NCI-H526 (cell line): ENCODE data around the gene FGGY.
"Not testable (repeated sequence)": the region's sequence is repeated elsewhere in the genome, so short reads cannot be mapped to it uniquely, and the experiment has no call there.

Experiments used
- DNase-seq, 2 experiments: peaks; one replicate each; lab custom pipeline; 2025; lab: John Stamatoyannopoulos, UW

FGGY gene

GRCh38 chr1:59580257-59580656, 283.4 kb downstream of the FGGY start:
- no peak for DNase-seq

GRCh38 chr1:59592410-59592809, 295.5 kb downstream of the FGGY start:
- DNase-seq, result not testable (repeated sequence)

GRCh38 chr1:59592924-59593323, 296.0 kb downstream of the FGGY start:
- DNase-seq, result no peak

DNA sequence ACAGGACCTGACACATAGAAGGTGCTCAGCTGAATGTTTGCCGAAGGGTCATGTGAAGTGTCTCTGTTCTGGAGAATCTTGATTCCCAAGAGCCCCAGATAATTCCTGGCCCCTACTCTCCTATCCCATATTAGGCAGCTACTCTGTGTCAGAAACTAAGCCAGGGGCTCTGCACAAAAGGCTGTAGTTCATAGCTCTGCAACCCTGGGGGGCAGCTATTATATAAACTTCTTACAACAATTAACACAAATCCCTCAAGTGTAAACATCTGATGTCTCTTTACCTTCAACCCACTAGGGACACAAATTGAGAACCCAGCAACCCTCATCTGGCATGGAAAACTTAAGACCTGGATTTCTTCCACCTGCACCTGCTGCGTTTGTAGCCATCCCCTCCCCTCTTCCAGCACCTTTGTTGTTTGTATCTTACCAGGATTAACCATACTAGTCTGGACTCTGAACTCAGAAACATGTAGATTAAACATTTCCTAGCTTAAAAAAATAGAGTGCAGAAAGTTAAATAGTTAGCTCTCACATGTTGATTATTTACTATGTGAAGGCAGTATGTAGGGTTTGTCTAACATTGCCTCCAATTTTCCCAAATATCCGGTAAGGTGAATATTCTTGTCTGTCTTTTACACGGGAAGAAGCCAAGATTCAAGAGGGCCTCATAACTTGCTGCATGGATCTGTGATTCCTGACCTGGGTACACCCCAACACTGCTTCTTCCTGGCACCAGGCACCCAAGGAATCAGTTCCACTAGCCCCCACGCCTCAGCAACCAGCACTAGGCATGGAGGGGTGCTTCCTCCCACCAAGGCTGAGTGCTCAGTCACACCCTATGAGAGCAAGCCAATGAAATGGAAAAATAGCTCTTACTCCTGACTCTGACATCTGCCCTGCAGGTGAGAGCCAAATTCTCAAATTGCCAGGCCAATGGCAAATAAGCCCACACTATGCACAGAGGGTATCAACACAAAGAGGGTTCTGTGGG, 297.2 kb downstream of the FGGY start:
- no peak for DNase-seq

- no peak for DNase-seq
These were observed 298.9 kb downstream of the FGGY start for GRCh38 chr1:59595774-59596173.

DNA sequence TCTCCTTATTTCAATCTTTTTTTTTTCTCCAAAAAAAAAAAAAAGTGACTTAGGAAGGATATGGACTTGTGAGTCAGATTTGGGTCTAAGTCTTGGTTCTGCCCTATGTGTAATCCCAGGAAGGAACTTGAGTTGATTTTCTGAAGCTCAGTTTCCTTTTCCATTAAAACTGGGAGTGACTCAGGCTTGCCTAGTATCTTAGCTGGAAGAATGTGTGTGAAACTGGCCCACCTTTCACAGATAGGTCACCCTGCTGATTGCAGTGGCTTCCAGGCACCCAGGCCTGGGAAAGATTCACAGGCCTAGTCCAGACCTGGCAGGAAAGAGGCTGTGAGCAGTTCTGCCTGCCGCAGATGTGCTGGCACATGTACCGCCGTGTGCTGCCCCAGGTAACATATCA, 299.5 kb downstream of the FGGY start:
- no peak for DNase-seq

DNA sequence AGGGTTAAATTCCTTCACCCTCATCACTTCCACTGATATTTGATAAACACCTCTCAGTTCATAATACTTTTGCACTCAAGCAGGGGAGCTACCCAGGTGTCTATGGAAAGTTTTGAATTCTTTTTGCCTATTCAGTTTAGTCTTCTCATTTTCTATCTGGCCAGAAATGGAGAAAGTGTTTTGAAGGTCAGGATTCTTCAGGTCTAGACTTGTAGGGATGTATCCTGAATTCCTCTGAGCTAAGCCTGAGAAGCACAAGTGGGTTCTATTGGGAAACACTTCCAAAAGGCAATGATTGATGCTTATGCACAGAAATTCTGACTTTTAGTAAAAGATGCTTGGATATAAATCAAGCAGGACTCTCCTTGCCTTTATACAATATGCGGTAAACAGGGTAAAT, 300.1 kb downstream of the FGGY start:
- DNase-seq, result no peak

GRCh38 chr1:59597420-59598119, 300.7 kb downstream of the FGGY start:
- DNase-seq, result no peak

GRCh38 chr1:59598120-59598440, 301.2 kb downstream of the FGGY start:
- no peak for DNase-seq

- DNase-seq, result no peak
These were observed 304.1 kb downstream of the FGGY start for GRCh38 chr1:59601041-59601441.

DNA sequence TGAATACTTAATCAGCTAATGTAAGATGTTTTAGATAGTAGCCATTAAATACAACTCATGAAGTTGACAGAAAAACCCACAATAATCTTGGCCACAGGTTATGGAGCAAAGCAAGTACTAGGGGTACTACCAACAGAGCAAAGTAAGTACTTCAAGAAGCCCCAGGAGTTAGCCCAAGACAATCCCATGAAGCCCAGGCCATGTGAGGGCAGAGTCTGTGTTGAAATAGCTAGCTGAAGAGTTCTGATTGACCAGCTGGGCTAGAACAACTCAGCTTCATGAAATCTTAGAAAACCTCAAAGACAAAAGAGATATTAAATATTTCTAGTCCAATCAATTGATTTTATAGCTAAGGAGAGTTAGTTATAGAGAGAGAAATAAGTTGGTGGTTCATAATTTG, 304.9 kb downstream of the FGGY start:
- DNase-seq, result no peak

DNA sequence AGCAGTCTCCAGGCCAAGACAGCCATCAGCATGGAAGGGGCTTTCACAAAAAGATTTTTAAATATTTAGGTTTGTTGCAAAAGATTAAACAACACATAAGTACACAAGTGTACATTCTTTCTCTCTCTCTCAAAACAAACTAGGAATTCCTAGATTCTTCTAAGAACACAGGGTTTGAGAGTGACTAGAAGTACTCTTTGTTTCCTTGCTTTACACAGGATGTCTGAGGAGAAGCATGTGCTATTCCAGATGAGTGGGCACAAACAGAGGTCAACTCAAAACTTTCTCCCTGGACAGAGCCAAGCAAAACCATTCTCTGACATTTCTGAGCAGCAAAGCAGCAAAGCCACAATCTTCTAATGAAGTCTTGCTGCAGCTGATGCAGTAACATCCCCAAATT, 307.3 kb downstream of the FGGY start:
- DNase-seq, result no peak

DNA sequence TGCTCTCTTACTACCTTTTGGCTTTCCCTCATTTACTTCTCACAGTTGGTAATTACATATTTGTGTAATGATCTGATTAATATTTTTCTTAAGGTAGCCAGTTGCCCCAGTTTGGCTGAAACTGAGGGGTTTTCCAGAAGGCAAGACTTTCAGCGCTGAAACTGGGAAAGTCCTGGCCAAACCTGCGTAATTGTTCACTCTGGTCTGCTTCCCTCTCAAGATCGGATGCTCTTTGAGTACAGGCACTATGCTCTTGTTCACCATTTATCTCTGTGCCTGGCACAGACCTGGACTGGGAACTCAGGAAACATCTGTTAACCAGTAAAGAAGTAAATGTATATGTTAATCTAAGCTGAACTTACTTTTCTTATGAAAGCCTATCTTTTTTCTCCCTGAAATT, 308.3 kb downstream of the FGGY start:
- DNase-seq, result no peak

GRCh38 chr1:59605761-59606160, 308.9 kb downstream of the FGGY start:
- no peak for DNase-seq

DNA sequence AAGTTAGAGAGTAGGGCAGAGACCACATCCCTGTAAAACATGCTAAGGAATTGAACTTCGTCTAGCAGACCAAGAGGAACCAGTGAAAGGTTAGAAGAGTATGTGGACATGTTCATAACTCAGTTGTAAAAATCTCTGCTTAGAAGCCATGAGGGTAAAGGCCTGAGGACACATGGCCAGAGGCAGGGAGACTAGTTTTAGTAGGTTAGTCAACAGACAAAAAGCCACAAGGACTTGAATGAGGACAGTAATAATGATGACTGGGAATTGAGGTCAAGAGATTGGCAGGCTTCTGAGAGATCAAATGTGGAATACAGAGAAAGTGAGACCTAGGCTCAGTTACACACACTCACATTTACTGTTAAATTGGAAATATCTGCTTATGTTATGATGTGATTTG, 312.4 kb downstream of the FGGY start:
- no peak for DNase-seq

DNA sequence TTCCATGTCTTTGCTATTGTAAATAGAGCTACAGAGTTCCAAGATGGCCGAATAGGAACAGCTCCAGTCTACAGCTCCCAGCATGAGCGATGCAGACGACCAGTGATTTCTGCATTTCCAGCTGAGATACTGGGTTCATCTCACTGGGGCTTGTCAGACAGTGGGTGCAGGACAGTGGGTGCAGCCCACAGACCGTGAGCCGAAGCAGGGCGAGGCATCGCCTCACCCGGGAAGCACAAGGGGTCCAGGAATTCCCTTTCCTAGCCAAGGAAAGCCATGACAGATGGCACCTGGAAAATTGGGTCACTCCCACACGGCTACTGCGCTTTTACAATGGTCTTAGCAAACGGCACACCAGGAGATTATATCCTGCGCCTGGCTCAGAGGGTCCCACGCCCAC, 313.6 kb downstream of the FGGY start:
- DNase-seq, result not testable (repeated sequence)

DNA sequence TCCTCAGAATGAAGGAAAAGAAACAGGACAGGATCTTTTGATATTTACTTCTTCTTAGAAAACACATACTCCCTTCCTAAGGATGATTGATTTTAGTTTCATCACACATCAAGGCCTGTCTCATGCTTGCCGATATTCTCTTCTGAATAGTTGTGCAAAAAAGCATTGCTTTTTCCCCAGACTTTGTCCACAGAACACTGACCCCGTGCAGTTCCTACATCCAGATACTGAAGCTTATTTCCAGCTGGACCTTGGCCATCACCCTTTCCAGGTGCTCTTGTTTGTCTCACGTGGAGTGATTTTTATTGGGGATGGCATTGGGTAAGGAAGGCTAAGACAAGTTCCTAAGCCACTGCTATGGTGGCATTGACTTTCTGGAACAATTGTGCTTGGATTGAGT, 320.5 kb downstream of the FGGY start:
- no peak for DNase-seq

GRCh38 chr1:59619557-59619956, 322.7 kb downstream of the FGGY start:
- no peak for DNase-seq

- no peak for DNase-seq
These were observed 328.5 kb downstream of the FGGY start for GRCh38 chr1:59625384-59625783.

DNA sequence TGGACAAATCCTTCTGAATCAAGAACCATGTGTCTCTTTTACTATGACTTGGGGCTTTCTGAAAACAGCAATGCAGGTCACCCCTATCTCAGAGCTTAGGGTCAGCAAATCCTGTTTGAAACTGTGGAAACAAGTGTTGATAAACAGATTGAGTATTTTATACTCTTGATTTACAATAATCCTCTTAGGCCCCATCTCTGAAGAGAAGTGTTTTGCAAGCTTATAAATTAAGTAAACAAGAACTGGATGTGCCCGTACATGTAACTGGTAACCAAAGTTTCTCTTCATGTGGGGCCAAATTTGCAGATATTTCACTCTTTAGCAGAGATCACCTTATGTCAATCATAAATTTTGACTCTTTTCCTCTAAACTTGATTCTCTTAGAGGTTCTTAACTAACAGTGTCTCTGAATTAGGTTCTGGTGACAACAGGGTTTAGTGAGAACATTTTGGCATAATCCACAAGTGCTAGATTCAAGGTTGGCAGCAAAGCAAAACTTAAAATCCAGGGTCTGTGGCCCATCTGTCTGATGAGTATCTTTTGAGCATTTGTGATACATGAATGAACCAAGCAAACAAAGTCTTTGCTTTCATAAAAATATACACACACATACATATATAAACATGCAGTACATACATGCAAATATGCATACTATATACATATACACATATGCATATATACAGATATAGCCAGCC, 334.8 kb downstream of the FGGY start:
- DNase-seq, result no peak

DNA sequence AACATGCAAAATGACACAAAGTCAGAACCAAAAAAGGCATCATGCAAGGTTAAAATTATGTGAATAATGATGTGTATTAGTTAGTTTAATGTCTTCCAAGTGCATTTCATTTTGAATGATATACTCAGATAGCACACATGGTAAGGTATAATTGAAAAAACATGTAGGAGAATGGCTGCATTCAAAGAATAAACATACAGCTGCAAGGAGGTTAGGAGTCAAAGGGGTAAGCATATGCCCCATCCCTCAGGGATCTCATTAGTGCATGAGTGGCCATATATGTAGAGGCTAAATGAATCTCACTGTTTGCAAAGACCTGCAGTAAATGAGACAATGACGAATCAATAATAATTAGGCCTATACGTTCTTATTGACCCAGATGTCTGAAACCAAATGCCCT, 338.2 kb downstream of the FGGY start:
- DNase-seq, result no peak

DNA sequence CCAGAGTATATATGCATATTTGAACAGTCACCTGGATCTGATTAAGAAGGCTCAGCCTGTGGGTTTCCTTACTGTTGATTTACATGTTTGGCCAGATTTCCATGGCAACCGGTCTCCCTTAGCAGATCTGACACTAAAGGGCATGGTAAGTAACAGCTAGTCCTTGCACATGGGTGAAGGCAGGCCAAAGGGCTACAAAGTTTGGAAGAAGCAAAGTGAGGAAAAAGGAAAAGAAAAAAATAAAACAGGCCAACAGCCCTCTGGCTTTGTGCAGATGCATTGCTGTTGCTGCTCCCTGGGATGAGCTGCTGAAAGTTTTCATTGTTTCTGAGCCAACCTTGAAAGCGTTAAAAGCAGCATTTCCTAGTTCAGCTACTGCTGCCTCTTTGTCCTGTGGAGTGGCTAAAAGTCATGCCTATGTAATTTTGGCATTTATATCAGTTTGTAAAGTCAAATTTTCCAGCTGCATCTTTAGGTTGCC, 341.4 kb downstream of the FGGY start:
- DNase-seq, result peak in 1 of 2 experiments; percentile 6

DNA sequence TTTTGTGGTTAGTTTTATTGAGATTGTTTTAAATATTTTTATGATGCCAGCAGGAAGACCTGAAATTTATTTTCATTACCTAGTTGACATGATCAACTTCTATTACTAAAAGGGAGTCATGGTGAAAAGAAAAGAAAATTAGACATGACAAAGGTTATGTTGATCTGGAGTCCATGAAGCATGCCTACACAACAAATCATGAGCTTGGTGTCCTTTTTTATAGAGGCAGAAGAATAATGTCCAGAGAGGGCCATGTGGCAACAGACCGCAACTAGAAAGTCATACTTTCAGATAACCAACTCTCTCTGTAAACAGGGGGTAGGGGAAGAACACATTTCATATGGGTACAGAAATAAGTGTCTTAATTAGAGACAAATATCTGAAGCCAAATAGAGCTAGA, 342.4 kb downstream of the FGGY start:
- no peak for DNase-seq
